Left ventricle myocardium inferior (tissue), 1 donor: ENCODE measurements around the gene HNF1B. TPM values are rescaled to one million over a fixed set of nuclear protein-coding genes. Genes with fewer than 3 reads are reported as not detected.

ENCODE experiments used
- DNase-seq: peaks from one replicate; pipeline ENCODE4 v3.0.0-alpha.2; 2020
- H3K27ac ChIP-seq: fragments of 200-600 bp; replicated peaks from 2 replicates; pipeline ENCODE4 v1.8.0; 2021
- H3K27me3 ChIP-seq: fragments of 200-600 bp; 2 replicates; pipeline ENCODE4 v1.8.0; 2021; ENCODE audit warnings: low read depth
- H3K36me3 ChIP-seq: fragments of 200-600 bp; 2 replicates; pipeline ENCODE4 v1.8.0; 2021
- H3K4me1 ChIP-seq: fragments of 200-600 bp; 2 replicates; pipeline ENCODE4 v1.8.0; 2021
- H3K4me3 ChIP-seq: fragments of 200-600 bp; 2 replicates; pipeline ENCODE4 v1.8.0; 2021; ENCODE audit warnings: mild to moderate bottlenecking, moderate library complexity
- H3K9me3 ChIP-seq: fragments of 200-600 bp; replicated peaks from 2 replicates; pipeline ENCODE4 v1.8.0; 2021
- CTCF ChIP-seq: fragments of 200-600 bp; IDR thresholded peaks from 2 replicates; pipeline ENCODE4 v1.8.0; 2021; ENCODE audit warnings: antibody characterized with exemption, mild to moderate bottlenecking, borderline replicate concordance
- intact Hi-C: fragments of 100-400 bp; cut with micrococcal nuclease; formaldehyde crosslinking; loops from one replicate; pipeline ENCODE4 v1.11.0; 2022
- total RNA-seq: library from RNA; stranded (reverse); fragmentation: NEBNext Ultra II Directional; extraction: Animal tissue kit (Norgen Biotek cat#: 25700); gene quantifications from one replicate; pipeline ENCODE4 v1.2.1, GENCODE V29; 2021
- donor health status: DM: no; HTN: yes; CAD: no; lungs with severe emphysema.

The HNF1B gene
- total RNA-seq, 1 donor from 2014 or later: not detected

GRCh38 chr17:37726891-37727675 lies 17.8 kb downstream of the HNF1B start:
- Histone ChIP-seq H3K27ac (no peak overlapping the region), H3K4me1 (no peaks in the 10 kb centered on the region), H3K9me3 (no peaks in the 10 kb centered on the region), H3K4me3 (no peak overlapping the region), H3K27me3 (peaks cover 6% of the 10 kb centered on the region), H3K36me3 (no peaks in the 10 kb centered on the region)
- no peak for TF ChIP-seq CTCF
- DNase-seq: no peak
- intact Hi-C loops: no loop called here

GRCh38 chr17:37726248-37726647 lies 18.6 kb downstream of the HNF1B start:
- no peak for DNase-seq
- Histone ChIP-seq H3K27ac (no peak overlapping the region), H3K9me3 (no peaks in the 10 kb centered on the region), H3K4me1 (no peaks in the 10 kb centered on the region), H3K27me3 (peaks cover 8% of the 10 kb centered on the region), H3K4me3 (no peak overlapping the region), H3K36me3 (no peaks in the 10 kb centered on the region)
- no peak for TF ChIP-seq CTCF
- intact Hi-C loops: no loop called here

DNA sequence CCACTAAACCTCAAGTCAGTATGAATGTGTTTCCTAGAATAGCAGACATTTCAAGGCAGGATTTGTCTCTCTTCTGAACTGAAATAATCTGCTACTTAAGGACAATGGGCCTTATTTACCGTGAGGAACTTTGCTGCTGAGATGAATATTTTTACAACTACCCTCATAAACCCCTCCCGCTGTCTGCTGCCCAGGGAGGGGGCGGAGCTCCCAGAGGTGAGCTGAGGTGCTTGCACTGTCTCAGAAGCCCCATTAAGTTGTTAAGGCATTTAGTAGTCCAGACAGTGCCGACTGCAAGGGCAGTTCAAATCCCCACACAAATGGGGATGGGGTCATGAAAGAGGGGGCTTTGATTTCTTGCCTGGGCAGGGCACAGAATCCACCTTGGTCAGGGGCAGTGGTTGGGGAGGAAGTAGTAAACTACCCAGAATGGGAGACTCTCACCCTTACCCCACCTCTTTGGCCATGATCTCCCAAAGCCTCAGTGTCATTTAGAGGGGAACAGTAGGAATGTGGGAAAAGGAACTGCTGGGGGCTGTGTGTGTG lies 19.2 kb downstream of the HNF1B start:
- no peaks in the 10 kb centered on the region for H3K4me1 ChIP-seq
- no peaks in the 10 kb centered on the region for H3K36me3 ChIP-seq
- H3K9me3 ChIP-seq: no peaks in the 10 kb centered on the region
- H3K27me3 ChIP-seq: peaks cover 8% of the 10 kb centered on the region
- intact Hi-C loops: no loop called here
- TF ChIP-seq CTCF: no peak
- no peak overlapping the region for H3K27ac ChIP-seq
- no peak overlapping the region for H3K4me3 ChIP-seq
- DNase-seq: no peak

DNA sequence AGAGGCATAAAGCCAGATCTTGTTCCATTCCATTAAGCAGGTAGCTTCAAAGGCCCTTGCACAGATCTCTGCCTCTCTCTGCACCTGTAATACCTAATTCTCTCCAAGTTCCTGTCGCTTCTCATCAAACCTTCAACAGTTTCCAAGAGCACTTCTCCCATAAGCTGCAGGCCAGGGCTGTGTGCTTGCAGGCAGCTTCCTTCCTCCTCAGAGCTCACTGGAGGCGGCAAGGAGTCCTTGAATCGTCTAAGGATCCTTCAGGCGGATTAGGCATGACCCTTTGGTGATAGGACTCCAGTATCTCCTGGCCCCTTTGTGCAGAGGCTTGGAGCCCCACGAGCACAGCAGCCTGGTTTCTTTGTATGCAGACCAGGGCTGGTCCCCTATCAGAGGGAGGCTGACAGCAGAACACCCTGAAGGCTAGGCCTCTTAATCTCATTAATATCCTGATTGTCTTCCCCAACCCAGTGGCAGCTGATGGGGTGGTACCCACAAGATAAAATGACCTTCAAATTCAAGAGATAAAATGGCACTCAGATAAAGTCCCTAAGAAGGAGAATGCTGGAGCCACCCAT lies 19.8 kb downstream of the HNF1B start:
- Histone ChIP-seq H3K36me3 (no peaks in the 10 kb centered on the region), H3K27me3 (peaks cover 8% of the 10 kb centered on the region), H3K4me3 (no peak overlapping the region), H3K4me1 (no peaks in the 10 kb centered on the region), H3K27ac (no peak overlapping the region), H3K9me3 (no peaks in the 10 kb centered on the region)
- DNase-seq: no peak
- no peak for TF ChIP-seq CTCF
- intact Hi-C loops: no loop called here

DNA sequence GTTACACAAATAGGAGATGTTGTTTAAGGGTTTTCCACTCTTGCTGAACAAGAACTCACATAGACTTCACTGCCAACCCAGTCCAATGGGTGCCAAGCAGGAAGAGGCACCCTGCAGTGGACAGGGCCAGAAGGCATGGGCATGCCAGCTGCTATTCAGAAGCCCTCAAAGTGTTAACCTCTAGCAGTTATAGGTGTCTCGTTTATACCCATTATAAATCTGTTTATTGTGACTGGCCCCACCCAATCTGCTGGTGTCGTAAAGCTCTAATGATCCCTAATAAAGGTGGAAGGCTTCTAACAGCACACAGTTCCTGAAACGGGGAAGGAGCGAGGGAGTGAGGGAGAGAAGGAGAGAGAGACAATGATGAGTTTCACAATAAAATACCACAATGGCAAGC lies 23.9 kb downstream of the HNF1B start:
- H3K36me3 ChIP-seq: no peaks in the 10 kb centered on the region
- DNase-seq: no peak
- no peak overlapping the region for H3K27ac ChIP-seq
- peaks cover 17% of the 10 kb centered on the region for H3K4me1 ChIP-seq
- no peak for TF ChIP-seq CTCF
- H3K4me3 ChIP-seq: no peak overlapping the region
- H3K9me3 ChIP-seq: no peaks in the 10 kb centered on the region
- intact Hi-C loops: no loop called here
- H3K27me3 ChIP-seq: peaks cover 9% of the 10 kb centered on the region
